ENCODE measurements around the gene CNGA4.
"Not testable (repeated sequence)": the region's sequence is repeated elsewhere in the genome, so short reads cannot be mapped to it uniquely, and the experiment has no call there.

The CNGA4 gene

DNA sequence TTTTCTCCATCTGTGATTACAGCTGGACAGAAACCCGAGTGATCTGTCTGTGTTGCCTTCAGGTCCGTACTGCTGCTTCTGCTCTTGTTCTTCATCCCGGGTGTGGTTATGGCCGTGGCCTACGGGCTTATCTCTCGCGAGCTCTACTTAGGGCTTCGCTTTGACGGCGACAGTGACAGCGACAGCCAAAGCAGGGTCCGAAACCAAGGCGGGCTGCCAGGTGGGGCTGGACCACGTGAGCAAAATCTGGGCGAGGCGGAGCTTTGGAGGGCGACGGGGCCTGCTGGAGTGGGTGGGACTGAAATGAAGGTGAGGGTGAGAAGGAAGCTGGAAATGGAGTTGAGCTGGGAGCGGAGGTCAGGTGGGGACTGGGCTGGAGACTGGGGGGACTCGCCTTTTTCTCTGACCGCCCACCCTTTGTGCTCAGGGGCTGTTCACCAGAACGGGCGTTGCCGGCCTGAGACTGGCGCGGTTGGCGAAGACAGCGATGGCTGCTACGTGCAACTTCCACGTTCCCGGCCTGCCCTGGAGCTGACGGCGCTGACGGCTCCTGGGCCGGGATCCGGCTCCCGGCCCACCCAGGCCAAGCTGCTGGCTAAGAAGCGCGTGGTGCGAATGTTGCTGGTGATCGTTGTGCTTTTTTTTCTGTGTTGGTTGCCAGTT is 31.8 kb downstream of the CNGA4 start:
- no peak for DNase-seq

GRCh38 chr11:6271598-6271997 is 32.7 kb downstream of the CNGA4 start:
- no peak for DNase-seq

DNA sequence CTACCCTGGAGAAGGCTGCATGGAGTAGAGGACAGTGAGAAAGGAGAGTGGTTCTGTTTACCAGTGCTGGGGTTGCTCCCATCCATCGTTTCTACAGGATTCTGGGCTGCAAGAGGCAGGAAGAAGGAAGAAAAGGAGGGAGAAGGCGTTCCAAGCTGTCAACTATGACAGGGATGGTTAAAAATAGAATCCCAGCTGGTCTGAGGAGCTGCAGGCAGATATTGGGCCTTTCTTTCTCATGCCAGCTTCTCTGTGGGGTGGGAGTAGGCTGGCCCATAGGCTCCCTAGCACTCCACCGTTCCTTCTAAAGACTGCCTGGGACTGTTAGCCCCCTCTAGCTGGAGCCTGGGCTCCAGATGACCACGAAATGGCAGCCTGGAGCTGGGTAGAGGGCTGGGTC is 34.3 kb downstream of the CNGA4 start:
- no peak for DNase-seq

DNA sequence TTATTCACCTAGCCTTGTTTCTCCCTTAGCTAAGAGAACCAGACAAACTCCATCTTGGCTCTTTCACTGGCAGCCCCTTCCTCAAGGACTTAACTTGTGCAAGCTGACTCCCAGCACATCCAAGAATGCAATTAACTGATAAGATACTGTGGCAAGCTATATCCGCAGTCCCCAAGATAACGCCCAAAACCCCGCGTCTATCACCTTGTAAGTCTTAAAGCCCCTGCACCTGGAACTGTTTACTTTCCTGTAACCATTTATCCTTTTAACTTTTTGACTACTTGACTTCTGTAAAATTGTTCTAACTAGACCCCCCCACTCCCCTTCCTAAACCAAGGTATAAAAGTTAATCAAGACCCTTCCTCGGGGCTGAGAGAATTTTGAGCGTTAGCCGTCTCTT is 41.9 kb downstream of the CNGA4 start:
- not testable (repeated sequence) for DNase-seq

GRCh38 chr11:6283453-6284023 is 44.6 kb downstream of the CNGA4 start:
- no peak for DNase-seq

DNA sequence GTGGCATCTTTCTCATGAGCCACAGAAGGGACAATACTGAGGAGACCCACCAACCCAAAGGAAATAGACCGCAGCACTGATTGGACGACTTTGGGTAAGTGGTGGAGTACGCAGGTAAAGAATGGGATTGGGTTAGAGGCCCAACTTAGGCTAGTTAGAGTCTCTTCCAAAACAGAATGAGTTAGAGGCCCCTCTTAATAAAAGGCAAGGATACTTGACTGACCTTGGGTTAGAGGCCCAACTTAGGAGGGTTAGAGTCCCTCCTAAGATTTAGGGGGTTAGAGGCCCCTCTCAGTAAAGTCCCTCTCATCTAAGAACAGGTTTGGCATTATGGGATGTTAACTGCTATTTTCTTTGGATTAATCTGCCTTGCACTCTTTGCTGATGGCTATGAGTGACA is 45.4 kb downstream of the CNGA4 start:
- no peak for DNase-seq

DNA sequence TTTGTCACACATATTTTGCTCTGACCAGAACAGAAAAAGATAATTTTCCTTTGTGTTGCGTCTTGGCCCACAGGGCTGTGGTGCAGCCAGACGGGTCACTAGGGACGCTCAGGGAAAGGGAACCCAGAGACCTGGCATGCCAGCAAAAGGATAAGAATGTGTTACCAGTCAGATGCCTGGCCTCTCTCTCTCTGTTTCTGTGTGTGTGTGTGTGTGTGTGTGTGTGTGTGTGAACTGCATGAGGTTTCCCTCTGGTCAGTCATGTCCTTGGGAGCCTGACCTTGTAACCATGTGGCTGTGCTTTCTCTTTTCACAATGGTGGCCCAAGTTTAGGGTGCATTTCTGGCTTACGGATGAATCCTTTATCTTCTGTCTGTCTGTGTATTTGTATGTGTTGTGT is 46.1 kb downstream of the CNGA4 start:
- DNase-seq, result no peak
